HCT116 (cell line): ENCODE measurements around the gene AATF. TPM values are rescaled to one million over a fixed set of nuclear protein-coding genes. Genes with fewer than 3 reads are reported as not detected.

Experiments used
- ATAC-seq: fragments of 200-7000 bp; cut with Tn5 transposase; 2 replicates; pipeline ENCODE4 v1.9.1; 2020; ENCODE audit warnings: mild to moderate bottlenecking, moderate library complexity
- BruUV-seq: library from RNA; stranded (reverse); fragments of 400-500 nt; replicated peaks from 2 replicates; lab custom pipeline; 2021; lab: Mats Ljungman, UMichigan
- CTCF ChIA-PET: fragments of 300-600 bp; sonication (Branson Sonifier 250); formaldehyde crosslinking; loops from one replicate; lab custom pipeline; 2021; ENCODE audit warnings: antibody characterized with exemption; lab: Charles Lee
- POLR2A ChIA-PET: fragments of 300-600, 350-600 bp; sonication (Branson Sonifier 250); formaldehyde crosslinking; loops from one replicate; lab custom pipeline; 2021; ENCODE audit warnings: antibody characterized with exemption; lab: Charles Lee
- RAD21 ChIA-PET, 2 experiments: fragments of 300-600 bp; sonication (Branson Sonifier 250); formaldehyde crosslinking; loops; one replicate each; lab custom pipeline; 2023; ENCODE audit warnings: low total read pairs in 2 of 2; ENCODE audit not compliant: uncharacterized antibody in 2 of 2, unreplicated experiment in 2 of 2, low non-redundant PET in 1 of 2; lab: Charles Lee
- DNase-seq: peaks from one replicate; pipeline ENCODE4 v3.0.0-alpha.2; 2010; ENCODE audit warnings: low read depth, low spot score
- H2AFZ ChIP-seq: fragments of 200-600 bp; shearing (Covaris generic), sonication (generic); 2 replicates; pipeline ENCODE4 v1.6.1; 2017; ENCODE audit warnings: low read depth, mixed run types, mixed read lengths, antibody characterized with exemption, low read length; ENCODE audit not compliant: poor library complexity, severe bottlenecking
- H3K27ac ChIP-seq: 2 replicates; pipeline ENCODE4 v1.5.1; 2012; ENCODE audit warnings: low read depth, low read length
- H3K27me3 ChIP-seq: fragments of 200-600 bp; sonication (generic); 2 replicates; pipeline ENCODE4 v1.6.1; 2016; ENCODE audit warnings: mixed run types, low read length, mixed read lengths; ENCODE audit not compliant: insufficient read depth
- H3K36me3 ChIP-seq, 2 experiments: fragments of 200-500 bp in 1 of 2; fragments of 200-600 bp in 1 of 2; sonication (Bioruptor generic) in 1 of 2; sonication (generic) in 1 of 2; 2 replicates each; pipeline versions ENCODE4 v1.5.1 to v1.6.1; 2014 to 2016; ENCODE audit warnings: low read length in 2 of 2, inconsistent platforms in 1 of 2, mixed read lengths in 1 of 2, mixed run types in 1 of 2; ENCODE audit not compliant: insufficient read depth in 2 of 2, control insufficient read depth in 1 of 2
- H3K4me1 ChIP-seq, 2 experiments: fragments of 200-600 bp in 1 of 2; sonication (generic) in 1 of 2; 2 replicates each; pipeline versions ENCODE4 v1.5.1 to v1.6.1; 2012 to 2017; ENCODE audit warnings: low read length in 2 of 2, inconsistent platforms in 1 of 2, mild to moderate bottlenecking in 1 of 2, mixed read lengths in 1 of 2, mixed run types in 1 of 2, moderate library complexity in 1 of 2; ENCODE audit not compliant: insufficient read depth in 2 of 2, control insufficient read depth in 1 of 2
- H3K4me2 ChIP-seq: fragments of 200-600 bp; sonication (generic); 2 replicates; pipeline ENCODE4 v1.6.1; 2017; ENCODE audit warnings: mixed run types, low read length, mixed read lengths
- H3K4me3 ChIP-seq, 2 experiments: fragments of 200-600 bp in 1 of 2; sonication (generic) in 1 of 2; replicated peaks in 1 of 2; 2 replicates each; pipeline ENCODE4 v1.5.1; 2011 to 2016; ENCODE audit warnings: low read length in 2 of 2, control low read depth in 1 of 2, low read depth in 1 of 2, mild to moderate bottlenecking in 1 of 2, mixed read lengths in 1 of 2, mixed run types in 1 of 2
- H3K79me2 ChIP-seq: fragments of 200-600 bp; sonication (generic); 2 replicates; pipeline ENCODE4 v1.6.1; 2017; ENCODE audit warnings: mild to moderate bottlenecking, mixed run types, low read length, moderate library complexity, mixed read lengths; ENCODE audit not compliant: insufficient read depth
- H3K9ac ChIP-seq: fragments of 200-600 bp; sonication (generic); 2 replicates; pipeline ENCODE4 v1.6.1; 2016; ENCODE audit warnings: low read length, mixed read lengths
- H3K9me2 ChIP-seq: fragments of 200-600 bp; sonication (generic), shearing (Covaris generic); 2 replicates; pipeline ENCODE4 v1.6.1; 2017; ENCODE audit warnings: mixed run types, mild to moderate bottlenecking, moderate library complexity; ENCODE audit not compliant: insufficient read depth
- H3K9me3 ChIP-seq, 2 experiments: fragments of 200-500 bp in 1 of 2; fragments of 200-600 bp in 1 of 2; sonication (Bioruptor generic) in 1 of 2; sonication (generic) in 1 of 2; 2 replicates each; pipeline ENCODE4 v1.6.1; 2014 to 2017; ENCODE audit warnings: low read length in 2 of 2, mixed read lengths in 2 of 2, inconsistent platforms in 1 of 2, low read depth in 1 of 2, mild to moderate bottlenecking in 1 of 2, mixed run types in 1 of 2, moderate library complexity in 1 of 2; ENCODE audit not compliant: control insufficient read depth in 1 of 2, insufficient read depth in 1 of 2
- H4K20me1 ChIP-seq: fragments of 200-600 bp; sonication (generic), shearing (Covaris generic); 2 replicates; pipeline ENCODE4 v1.6.1; 2017; ENCODE audit warnings: mixed run types, mild to moderate bottlenecking, moderate library complexity; ENCODE audit not compliant: insufficient read depth
- ATF3 ChIP-seq: IDR thresholded peaks from 2 replicates; pipeline ENCODE4 v1.6.1; 2012
- EGR1 ChIP-seq: IDR thresholded peaks from 2 replicates; pipeline ENCODE4 v1.6.1; 2012; ENCODE audit warnings: low read depth
- ELF1 ChIP-seq: IDR thresholded peaks from 2 replicates; pipeline ENCODE4 v1.6.1; 2012; ENCODE audit warnings: low read depth, borderline replicate concordance
- EZH2 ChIP-seq: fragments of 200-600 bp; sonication (generic); IDR thresholded peaks from 2 replicates; pipeline ENCODE4 v1.6.1; 2017; ENCODE audit warnings: antibody characterized with exemption, mixed run types
- EZH2phosphoT487 ChIP-seq: fragments of 200-600 bp; IDR thresholded peaks from 2 replicates; pipeline ENCODE4 v1.6.1; 2018; ENCODE audit warnings: antibody characterized with exemption, borderline replicate concordance
- FOSL1 ChIP-seq: IDR thresholded peaks from 2 replicates; pipeline ENCODE4 v1.6.1; 2012; ENCODE audit warnings: low read depth
- JUND ChIP-seq: IDR thresholded peaks from 2 replicates; pipeline ENCODE4 v1.6.1; 2012
- MAX ChIP-seq: IDR thresholded peaks from 2 replicates; pipeline ENCODE4 v1.6.1; 2012
- POLR2A ChIP-seq: IDR thresholded peaks from 2 replicates; pipeline ENCODE4 v1.7.0; 2011; ENCODE audit warnings: borderline replicate concordance; ENCODE audit not compliant: insufficient read depth, insufficient read length; ENCODE audit errors: extremely low read depth
- RAD21 ChIP-seq: IDR thresholded peaks from 2 replicates; pipeline ENCODE4 v1.6.1; 2012; ENCODE audit warnings: low read depth, mild to moderate bottlenecking
- SIN3A ChIP-seq: IDR thresholded peaks from 2 replicates; pipeline ENCODE4 v1.6.1; 2012; ENCODE audit warnings: low read depth
- TCF7L2 ChIP-seq: IDR thresholded peaks from 2 replicates; pipeline ENCODE4 v1.7.0; 2011; ENCODE audit warnings: borderline replicate concordance, inconsistent platforms; ENCODE audit not compliant: insufficient read depth, insufficient read length; ENCODE audit errors: extremely low read depth
- YY1 ChIP-seq: IDR thresholded peaks from 2 replicates; pipeline ENCODE4 v1.6.1; 2011; ENCODE audit warnings: low read length, low read depth, moderate library complexity, mild to moderate bottlenecking; ENCODE audit not compliant: insufficient replicate concordance; ENCODE audit errors: extremely low read depth
- ZNF274 ChIP-seq: fragments of 200-500 bp; sonication (Bioruptor generic); IDR thresholded peaks from 2 replicates; pipeline ENCODE4 v1.6.1; 2014; ENCODE audit warnings: mild to moderate bottlenecking, low read depth, low read length, inconsistent platforms
- intact Hi-C: fragments of 100-400 bp; cut with micrococcal nuclease; formaldehyde crosslinking; loops from 2 replicates; pipeline ENCODE4 v1.10.0; 2022
- total RNA-seq: library from RNA; stranded (reverse); gene quantifications from one replicate; pipeline ENCODE4 v1.2.1, GENCODE V29; 2021; ENCODE audit not compliant: unreplicated experiment

The AATF gene
- total RNA-seq, 1 experiment from 2014 or later, result 105 TPM

- ChIA-PET CTCF (no interaction called here), RAD21 (no interaction called here), POLR2A (no interaction called here)
- H4K20me1 ChIP-seq, result no peaks in the 10 kb centered on the region
- peaks cover 48 to 72% of the 10 kb centered on the region in 2 experiments for H3K36me3 ChIP-seq
- no peak overlapping the region for H2AFZ ChIP-seq
- no peak overlapping the region for H3K4me3 ChIP-seq
- H3K27ac ChIP-seq, result no peak overlapping the region
- no peaks in the 10 kb centered on the region for H3K27me3 ChIP-seq
- BruUV-seq, result no TSS peak
- intact Hi-C loops, result no loop called here
- no peaks in the 10 kb centered on the region for H3K4me1 ChIP-seq
- no peak overlapping the region for H3K9ac ChIP-seq
- no peak for ATAC-seq
- H3K9me3 ChIP-seq, result no peaks in the 10 kb centered on the region
- TF ChIP-seq JUND (no peak), EZH2 (no peak), ZNF274 (no peak), ATF3 (no peak), FOSL1 (no peak), RAD21 (no peak), POLR2A (no peak), EZH2phosphoT487 (no peak), EGR1 (no peak), SIN3A (no peak), YY1 (no peak)
- H3K9me2 ChIP-seq, result no peaks in the 10 kb centered on the region
- DNase-seq, result no peak
- H3K79me2 ChIP-seq, result peaks cover 63% of the 10 kb centered on the region
- H3K4me2 ChIP-seq, result no peak overlapping the region
Measured at GRCh38 chr17:36994438-36994837, 45.7 kb downstream of the AATF start.

GRCh38 chr17:36999471-36999870, 50.7 kb downstream of the AATF start:
- DNase-seq (no peak), ATAC-seq (no peak)
- H3K9me3 ChIP-seq, result peaks cover 3 to 4% of the 10 kb centered on the region in 2 experiments; a peak in 1 of 4 replicates
- no peak for TF ChIP-seq TCF7L2
- TF ChIP-seq ZNF274, result no peak
- no peak for TF ChIP-seq MAX
- no peak for TF ChIP-seq ELF1
- H3K9ac ChIP-seq, result no peak overlapping the region
- ChIA-PET POLR2A (no interaction called here), CTCF (no interaction called here), RAD21 (no interaction called here)
- BruUV-seq, result no TSS peak
- H3K4me2 ChIP-seq, result no peak overlapping the region
- no peaks in the 10 kb centered on the region for H3K27me3 ChIP-seq
- no peaks in the 10 kb centered on the region for H4K20me1 ChIP-seq
- H3K9me2 ChIP-seq, result no peaks in the 10 kb centered on the region
- no peak overlapping the region for H3K4me3 ChIP-seq
- H2AFZ ChIP-seq, result no peak overlapping the region
- intact Hi-C loops, result no loop called here
- no peaks in the 10 kb centered on the region for H3K4me1 ChIP-seq
- H3K36me3 ChIP-seq, result peaks cover 21 to 57% of the 10 kb centered on the region in 2 experiments
- H3K79me2 ChIP-seq, result peaks cover 24% of the 10 kb centered on the region
- H3K27ac ChIP-seq, result no peak overlapping the region
